ENCODE measurements around the gene ABCB8. TPM values are rescaled to one million over a fixed set of nuclear protein-coding genes. Genes with fewer than 3 reads are reported as not detected.
"Not testable (repeated sequence)": the region's sequence is repeated elsewhere in the genome, so short reads cannot be mapped to it uniquely, and the experiment has no call there.

Gene ABCB8
- total and polyA plus RNA-seq, 3 experiments from 2014 or later: 18.4 to 52.3 (median 49.2) TPM

- Histone ChIP-seq H3K9me3 (ENCODE audit: low read length) (no peaks in the 10 kb centered on the region), H3K27ac (ENCODE audit: low read depth, low read length) (peak overlapping the region; percentile 66), H3K4me3 (ENCODE audit: low read length) (peak overlapping the region; percentile 23), H3K4me1 (ENCODE audit: insufficient read depth, low read length) (peaks cover 88% of the 10 kb centered on the region), H3K36me3 (ENCODE audit: insufficient read depth, low read length) (no peaks in the 10 kb centered on the region), H3K27me3 (ENCODE audit: insufficient read depth, low read length, poor library complexity, severe bottlenecking) (no peaks in the 10 kb centered on the region)
- Mint-ChIP-seq H3K27ac (peak overlapping the region; percentile 93 to 100 (median 96)), H3K4me3 (peak overlapping the region; percentile 34 to 78 (median 48)), H3K27me3 (peaks cover 0 to 10% of the 10 kb centered on the region in 2 donors), H3K9me3 (no peaks in the 10 kb centered on the region), H3K36me3 (peaks cover 0 to 2% (median 0%) of the 10 kb centered on the region in 3 donors), H3K4me1 (peaks cover 63 to 84% (median 67%) of the 10 kb centered on the region in 3 donors)
- POLR2A ChIA-PET: interaction anchor here (1.1 kb wide), 1 partner anchor 17 kb away, joined by 3 read pairs; the partner anchor contains the start of gene ABCB8
- CTCF ChIA-PET: interaction anchor here (0.9 to 5.5 kb wide), 9 partner anchors 7 to 232 kb away, joined by 3 to 44 read pairs (median 9); partner anchors contain the start of genes ABCB8 and NOS3
- DNase-seq: no peak
Observed at GRCh38 chr7:151011097-151011409, 17.2 kb upstream of the ABCB8 start.

GRCh38 chr7:151011616-151012015, 16.6 kb upstream of the ABCB8 start:
- H3K27me3 Mint-ChIP-seq: peaks cover 0 to 10% of the 10 kb centered on the region in 2 donors
- POLR2A ChIA-PET: interaction anchor here (1.1 kb wide), 1 partner anchor 16 kb away, joined by 3 read pairs; the partner anchor contains the start of gene ABCB8
- H3K9me3 ChIP-seq (ENCODE audit: low read length); H3K4me3 ChIP-seq (ENCODE audit: low read length); H3K9me3 Mint-ChIP-seq; H3K27me3 ChIP-seq (ENCODE audit: insufficient read depth, low read length, poor library complexity, severe bottlenecking); H3K36me3 ChIP-seq (ENCODE audit: insufficient read depth, low read length); DNase-seq; H3K36me3 Mint-ChIP-seq: not testable (repeated sequence)
- CTCF ChIA-PET: interaction anchor here (1.2 to 5.5 kb wide), 6 partner anchors 17 to 233 kb away, joined by 4 to 31 read pairs (median 6); partner anchors contain the start of genes ABCB8 and NOS3
- H3K4me1 Mint-ChIP-seq: peaks cover 64 to 87% (median 64%) of the 10 kb centered on the region in 3 donors
- H3K27ac Mint-ChIP-seq: peak overlapping the region; percentile 84 to 100 (median 97)
- H3K4me1 ChIP-seq (ENCODE audit: insufficient read depth, low read length): peaks cover 91% of the 10 kb centered on the region
- peak overlapping the region; percentile 79 for H3K27ac ChIP-seq (ENCODE audit: low read depth, low read length)
- peak overlapping the region in 6 of 7 donors; percentile 38 to 58 (median 53) for H3K4me3 Mint-ChIP-seq

- H3K4me1 Mint-ChIP-seq: peaks cover 62 to 88% (median 65%) of the 10 kb centered on the region in 3 donors
- ChIA-PET CTCF (interaction anchor here (1.2 to 5.5 kb wide), 4 partner anchors 18 to 233 kb away, joined by 4 to 31 read pairs (median 5); partner anchors contain the start of gene NOS3), POLR2A (interaction anchor here (0.7 to 1.1 kb wide), 2 partner anchors 16 to 108 kb away, joined by 3 to 4 read pairs; partner anchors contain the start of gene ABCB8)
- H3K4me3 Mint-ChIP-seq: peak overlapping the region; percentile 33 to 61 (median 55)
- no peak overlapping the region for H3K4me3 ChIP-seq (ENCODE audit: low read length)
- H3K27me3 Mint-ChIP-seq: peaks cover 0 to 10% of the 10 kb centered on the region in 2 donors
- H3K27me3 ChIP-seq (ENCODE audit: insufficient read depth, low read length, poor library complexity, severe bottlenecking): no peaks in the 10 kb centered on the region
- H3K27ac Mint-ChIP-seq: peak overlapping the region; percentile 88 to 100 (median 97)
- no peaks in the 10 kb centered on the region for H3K9me3 Mint-ChIP-seq
- no peak for DNase-seq
- no peaks in the 10 kb centered on the region for H3K9me3 ChIP-seq (ENCODE audit: low read length)
- peaks cover 0 to 2% (median 0%) of the 10 kb centered on the region in 3 donors for H3K36me3 Mint-ChIP-seq
- peak overlapping the region; percentile 79 for H3K27ac ChIP-seq (ENCODE audit: low read depth, low read length)
- no peaks in the 10 kb centered on the region for H3K36me3 ChIP-seq (ENCODE audit: insufficient read depth, low read length)
- peaks cover 93% of the 10 kb centered on the region for H3K4me1 ChIP-seq (ENCODE audit: insufficient read depth, low read length)
Observed at GRCh38 chr7:151012031-151012692, 16.1 kb upstream of the ABCB8 start.

GRCh38 chr7:151012911-151013347, 15.3 kb upstream of the ABCB8 start:
- peaks cover 0 to 9% of the 10 kb centered on the region in 2 donors for H3K27me3 Mint-ChIP-seq
- ChIA-PET CTCF (interaction anchor here (1.0 to 5.5 kb wide), 6 partner anchors 15 to 111 kb away, joined by 3 to 31 read pairs (median 4); partner anchors contain the start of genes ABCB8 and NOS3), POLR2A (no interaction called here)
- Histone ChIP-seq H3K36me3 (ENCODE audit: insufficient read depth, low read length) (no peaks in the 10 kb centered on the region), H3K4me3 (ENCODE audit: low read length) (no peak overlapping the region), H3K9me3 (ENCODE audit: low read length) (no peaks in the 10 kb centered on the region), H3K4me1 (ENCODE audit: insufficient read depth, low read length) (peaks cover 93% of the 10 kb centered on the region), H3K27ac (ENCODE audit: low read depth, low read length) (peak overlapping the region; percentile 79), H3K27me3 (ENCODE audit: insufficient read depth, low read length, poor library complexity, severe bottlenecking) (no peaks in the 10 kb centered on the region)
- peaks cover 62 to 88% (median 65%) of the 10 kb centered on the region in 3 donors for H3K4me1 Mint-ChIP-seq
- peak in 1 of 5 donors; percentile 45 for DNase-seq
- peak overlapping the region in 5 of 7 donors; percentile 24 to 99 (median 52) for H3K4me3 Mint-ChIP-seq
- no peaks in the 10 kb centered on the region for H3K9me3 Mint-ChIP-seq
- H3K27ac Mint-ChIP-seq: peak overlapping the region; percentile 88 to 100 (median 97)
- H3K36me3 Mint-ChIP-seq: peaks cover 0 to 2% (median 0%) of the 10 kb centered on the region in 3 donors

GRCh38 chr7:151013356-151013732, 14.9 kb upstream of the ABCB8 start:
- H3K27me3 Mint-ChIP-seq: peaks cover 2 to 9% of the 10 kb centered on the region in 2 donors
- Histone ChIP-seq H3K27me3 (ENCODE audit: insufficient read depth, low read length, poor library complexity, severe bottlenecking) (no peaks in the 10 kb centered on the region), H3K36me3 (ENCODE audit: insufficient read depth, low read length) (no peaks in the 10 kb centered on the region), H3K4me3 (ENCODE audit: low read length) (no peak overlapping the region), H3K27ac (ENCODE audit: low read depth, low read length) (peak overlapping the region; percentile 79), H3K4me1 (ENCODE audit: insufficient read depth, low read length) (peaks cover 93% of the 10 kb centered on the region), H3K9me3 (ENCODE audit: low read length) (no peaks in the 10 kb centered on the region)
- H3K27ac Mint-ChIP-seq: peak overlapping the region; percentile 99 to 100 (median 100)
- peaks cover 0 to 1% (median 0%) of the 10 kb centered on the region in 5 donors for H3K9me3 Mint-ChIP-seq
- peaks cover 0 to 2% (median 0%) of the 10 kb centered on the region in 3 donors for H3K36me3 Mint-ChIP-seq
- CTCF ChIA-PET: interaction anchor here (1.0 to 7.6 kb wide), 9 partner anchors 15 to 110 kb away, joined by 3 to 39 read pairs (median 4); partner anchors contain the start of gene ABCB8
- peak overlapping the region in 6 of 7 donors; percentile 89 to 99 (median 94) for H3K4me3 Mint-ChIP-seq
- no peak for DNase-seq
- H3K4me1 Mint-ChIP-seq: peaks cover 62 to 88% (median 65%) of the 10 kb centered on the region in 3 donors
- POLR2A ChIA-PET: interaction anchor here (0.9 to 1.0 kb wide), 4 partner anchors 15 to 72 kb away, joined by 3 to 7 read pairs (median 4); partner anchors contain the start of genes ABCB8 and FASTK

GRCh38 chr7:151013733-151014497, 14.3 kb upstream of the ABCB8 start:
- H3K9me3 Mint-ChIP-seq: peaks cover 0 to 1% (median 0%) of the 10 kb centered on the region in 5 donors
- H3K27me3 Mint-ChIP-seq: peaks cover 4 to 9% of the 10 kb centered on the region in 2 donors
- H3K36me3 ChIP-seq (ENCODE audit: insufficient read depth, low read length): no peaks in the 10 kb centered on the region
- H3K27ac Mint-ChIP-seq: peak overlapping the region; percentile 99 to 100 (median 100)
- peaks cover 0 to 2% (median 0%) of the 10 kb centered on the region in 3 donors for H3K36me3 Mint-ChIP-seq
- DNase-seq: peak; percentile 88 to 98 (median 95)
- peak overlapping the region; percentile 79 for H3K27ac ChIP-seq (ENCODE audit: low read depth, low read length)
- peaks cover 61 to 88% (median 67%) of the 10 kb centered on the region in 3 donors for H3K4me1 Mint-ChIP-seq
- no peaks in the 10 kb centered on the region for H3K27me3 ChIP-seq (ENCODE audit: insufficient read depth, low read length, poor library complexity, severe bottlenecking)
- H3K9me3 ChIP-seq (ENCODE audit: low read length): no peaks in the 10 kb centered on the region
- ChIA-PET POLR2A (interaction anchor here (0.9 to 1.0 kb wide), 4 partner anchors 14 to 72 kb away, joined by 3 to 7 read pairs (median 4); partner anchors contain the start of genes ABCB8 and FASTK), CTCF (interaction anchor here (0.9 to 7.6 kb wide), 11 partner anchors 14 to 110 kb away, joined by 3 to 39 read pairs (median 3); partner anchors contain the start of gene ABCB8)
- H3K4me1 ChIP-seq (ENCODE audit: insufficient read depth, low read length): peaks cover 90% of the 10 kb centered on the region
- peak overlapping the region; percentile 88 to 99 (median 93) for H3K4me3 Mint-ChIP-seq
- H3K4me3 ChIP-seq (ENCODE audit: low read length): peak overlapping the region; percentile 66

- H3K27me3 Mint-ChIP-seq: peaks cover 9 to 10% of the 10 kb centered on the region in 2 donors
- CTCF ChIA-PET: interaction anchor here (1.1 to 7.6 kb wide), 8 partner anchors 9 to 116 kb away, joined by 3 to 39 read pairs (median 4); partner anchors contain the start of gene ABCB8
- H3K27ac Mint-ChIP-seq: peak overlapping the region; percentile 91 to 100 (median 100)
- H3K4me3 Mint-ChIP-seq: peak overlapping the region; percentile 65 to 96 (median 89)
- DNase-seq: peak in 1 of 5 donors; percentile 48
- no peaks in the 10 kb centered on the region for H3K9me3 ChIP-seq (ENCODE audit: low read length)
- H3K27me3 ChIP-seq (ENCODE audit: insufficient read depth, low read length, poor library complexity, severe bottlenecking): no peaks in the 10 kb centered on the region
- peaks cover 0 to 1% (median 0%) of the 10 kb centered on the region in 5 donors for H3K9me3 Mint-ChIP-seq
- H3K27ac ChIP-seq (ENCODE audit: low read depth, low read length): no peak overlapping the region
- H3K4me1 ChIP-seq (ENCODE audit: insufficient read depth, low read length): peaks cover 86% of the 10 kb centered on the region
- POLR2A ChIA-PET: no interaction called here
- H3K36me3 ChIP-seq (ENCODE audit: insufficient read depth, low read length): no peaks in the 10 kb centered on the region
- peaks cover 64 to 89% (median 73%) of the 10 kb centered on the region in 3 donors for H3K4me1 Mint-ChIP-seq
- H3K36me3 Mint-ChIP-seq: peaks cover 0 to 2% (median 0%) of the 10 kb centered on the region in 3 donors
- no peak overlapping the region for H3K4me3 ChIP-seq (ENCODE audit: low read length)
Observed at GRCh38 chr7:151014950-151015349, 13.3 kb upstream of the ABCB8 start.

Measured in CD8-positive, alpha-beta memory T cell (primary cell).